A673 (cell line): ENCODE results near the gene PBRM1. TPM values are rescaled to one million over a fixed set of nuclear protein-coding genes. Genes with fewer than 3 reads are reported as not detected.

Source experiments
- BruUV-seq: library from RNA; stranded (reverse); fragments of 400-500 nt; replicated peaks from 2 replicates; lab custom pipeline; 2021; lab: Mats Ljungman, UMichigan
- CTCF ChIA-PET: fragments of 300-600 bp; sonication (Branson Sonifier 250); formaldehyde crosslinking; loops from one replicate; lab custom pipeline; 2022; ENCODE audit warnings: antibody characterized with exemption; lab: Charles Lee
- POLR2A ChIA-PET: fragments of 300-600 bp; sonication (Branson Sonifier 250); formaldehyde crosslinking; loops from one replicate; lab custom pipeline; 2022; ENCODE audit warnings: antibody characterized with exemption; ENCODE audit not compliant: low non-redundant PET; lab: Charles Lee
- DNase-seq: peaks from one replicate; pipeline ENCODE4 v3.0.0-alpha.2; 2015; ENCODE audit warnings: low spot score
- H3K27ac ChIP-seq: fragments of 200-600 bp; sonication (generic); 2 replicates; pipeline ENCODE4 v1.5.1; 2016; ENCODE audit warnings: mixed run types, low read depth, mild to moderate bottlenecking, mixed read lengths, antibody characterized with exemption, low read length; ENCODE audit not compliant: poor library complexity, severe bottlenecking
- H3K27me3 ChIP-seq: fragments of 200-600 bp; sonication (generic); replicated peaks from 2 replicates; pipeline ENCODE4 v1.6.1; 2017; ENCODE audit warnings: mixed run types, low read depth, mild to moderate bottlenecking, mixed read lengths, antibody characterized with exemption, low read length; ENCODE audit not compliant: insufficient read depth, poor library complexity
- H3K36me3 ChIP-seq: fragments of 200-600 bp; sonication (generic); 2 replicates; pipeline ENCODE4 v1.6.1; 2016; ENCODE audit warnings: mixed run types, mild to moderate bottlenecking, mixed read lengths, antibody characterized with exemption, low read length; ENCODE audit not compliant: insufficient read depth, poor library complexity, severe bottlenecking
- H3K4me1 ChIP-seq: fragments of 200-600 bp; sonication (generic); 2 replicates; pipeline ENCODE4 v1.6.1; 2017; ENCODE audit warnings: mixed run types, mild to moderate bottlenecking, mixed read lengths, antibody characterized with exemption, low read length; ENCODE audit not compliant: insufficient read depth, poor library complexity, severe bottlenecking
- H3K4me3 ChIP-seq: fragments of 200-600 bp; sonication (generic); 2 replicates; pipeline ENCODE4 v1.5.1; 2016; ENCODE audit warnings: low read depth, mixed run types, mild to moderate bottlenecking, mixed read lengths, low read length; ENCODE audit not compliant: poor library complexity, severe bottlenecking
- H3K9me3 ChIP-seq: fragments of 200-600 bp; sonication (generic); 2 replicates; pipeline ENCODE4 v1.6.1; 2016; ENCODE audit warnings: mixed run types, low read depth, mild to moderate bottlenecking, mixed read lengths, antibody characterized with exemption, low read length; ENCODE audit not compliant: poor library complexity, severe bottlenecking
- EZH2 ChIP-seq: fragments of 200-600 bp; sonication (generic); IDR thresholded peaks from 2 replicates; pipeline ENCODE4 v1.6.1; 2017; ENCODE audit warnings: borderline replicate concordance, low read depth, mild to moderate bottlenecking, mixed read lengths, antibody characterized with exemption, low read length; ENCODE audit not compliant: poor library complexity, severe bottlenecking
- intact Hi-C: fragments of 100-400 bp; cut with micrococcal nuclease; formaldehyde crosslinking; loops from one replicate; pipeline ENCODE4 v1.10.0; 2022; ENCODE audit not compliant: unreplicated experiment
- total RNA-seq: library from RNA; stranded (reverse); gene quantifications from 2 replicates; pipeline ENCODE4 v1.2.3, GENCODE V29; 2021
- TF ChIP-seq, protein P1 (sequence below): fragments of 300-800, 200-600 bp; sonication (generic); conservative IDR thresholded peaks from 2 replicates; pipeline ENCODE4 v1.5.1; 2017; ENCODE audit warnings: low read depth, mild to moderate bottlenecking, antibody characterized with exemption, low read length, moderate library complexity, mixed read lengths

Gene PBRM1
- total RNA-seq, 1 experiment from 2014 or later = 65.0 TPM

DNA sequence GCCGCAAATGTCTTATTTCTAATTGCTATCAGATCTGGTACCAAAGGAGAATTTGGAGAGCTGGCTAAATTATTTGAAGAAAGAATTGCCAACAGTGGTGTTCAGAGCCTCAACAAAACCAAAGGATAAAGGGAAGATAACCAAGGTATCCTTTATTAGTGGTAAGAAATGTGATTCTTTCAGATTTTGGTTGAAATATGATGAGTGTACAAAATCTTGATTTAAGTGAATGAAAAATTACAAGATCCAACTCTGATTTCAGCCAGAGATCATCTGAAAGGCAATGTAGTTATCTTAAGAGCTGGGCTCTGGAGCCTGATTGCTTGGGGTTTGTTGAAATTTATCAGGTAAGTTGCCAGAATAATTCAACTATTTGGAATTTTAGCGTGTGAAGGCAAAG is 4.8 kb upstream of the PBRM1 start:
- no peaks in the 10 kb centered on the region for H3K9me3 ChIP-seq
- H3K27ac ChIP-seq = no peak overlapping the region
- H3K36me3 ChIP-seq = peaks cover 88% of the 10 kb centered on the region
- intact Hi-C loops = no loop called here
- BruUV-seq = no TSS peak
- H3K4me1 ChIP-seq = peaks cover 12% of the 10 kb centered on the region
- H3K27me3 ChIP-seq = no peaks in the 10 kb centered on the region
- DNase-seq = no peak
- CTCF ChIA-PET = no interaction called here
- POLR2A ChIA-PET = no interaction called here
- TF ChIP-seq EZH2 = no peak
- no peak overlapping the region for H3K4me3 ChIP-seq

DNA sequence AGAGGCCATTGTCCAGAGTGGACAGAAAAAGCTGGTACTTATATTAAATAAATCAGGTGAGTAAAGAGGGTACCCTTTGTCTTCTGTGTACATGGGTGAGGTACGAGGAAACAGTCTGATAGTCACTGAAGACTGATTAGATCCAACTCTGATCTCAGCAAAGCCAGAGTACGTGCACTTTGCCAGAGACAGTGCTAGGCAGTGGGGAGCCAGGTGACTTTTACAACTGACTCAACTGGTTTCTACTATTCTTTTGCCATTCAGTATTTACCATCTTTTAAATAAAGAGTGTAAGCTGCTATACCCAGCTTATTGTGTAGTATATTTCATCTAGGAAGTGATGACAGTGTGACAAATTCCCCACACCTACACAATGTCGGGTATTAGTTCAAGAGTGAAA is 3.4 kb upstream of the PBRM1 start:
- Histone ChIP-seq H3K9me3 (no peaks in the 10 kb centered on the region), H3K4me3 (no peak overlapping the region), H3K27ac (no peak overlapping the region), H3K36me3 (peaks cover 74% of the 10 kb centered on the region), H3K4me1 (peaks cover 12% of the 10 kb centered on the region), H3K27me3 (no peaks in the 10 kb centered on the region)
- no peak for DNase-seq
- intact Hi-C loops = no loop called here
- ChIA-PET POLR2A (interaction anchor here (0.6 kb wide), 1 partner anchor 429 kb away, joined by 3 read pairs; no protein-coding TSS in a partner anchor), CTCF (no interaction called here)
- BruUV-seq = no TSS peak
- TF ChIP-seq, protein P1, sequence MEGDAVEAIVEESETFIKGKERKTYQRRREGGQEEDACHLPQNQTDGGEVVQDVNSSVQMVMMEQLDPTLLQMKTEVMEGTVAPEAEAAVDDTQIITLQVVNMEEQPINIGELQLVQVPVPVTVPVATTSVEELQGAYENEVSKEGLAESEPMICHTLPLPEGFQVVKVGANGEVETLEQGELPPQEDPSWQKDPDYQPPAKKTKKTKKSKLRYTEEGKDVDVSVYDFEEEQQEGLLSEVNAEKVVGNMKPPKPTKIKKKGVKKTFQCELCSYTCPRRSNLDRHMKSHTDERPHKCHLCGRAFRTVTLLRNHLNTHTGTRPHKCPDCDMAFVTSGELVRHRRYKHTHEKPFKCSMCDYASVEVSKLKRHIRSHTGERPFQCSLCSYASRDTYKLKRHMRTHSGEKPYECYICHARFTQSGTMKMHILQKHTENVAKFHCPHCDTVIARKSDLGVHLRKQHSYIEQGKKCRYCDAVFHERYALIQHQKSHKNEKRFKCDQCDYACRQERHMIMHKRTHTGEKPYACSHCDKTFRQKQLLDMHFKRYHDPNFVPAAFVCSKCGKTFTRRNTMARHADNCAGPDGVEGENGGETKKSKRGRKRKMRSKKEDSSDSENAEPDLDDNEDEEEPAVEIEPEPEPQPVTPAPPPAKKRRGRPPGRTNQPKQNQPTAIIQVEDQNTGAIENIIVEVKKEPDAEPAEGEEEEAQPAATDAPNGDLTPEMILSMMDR = no peak
- no peak for TF ChIP-seq EZH2

DNA sequence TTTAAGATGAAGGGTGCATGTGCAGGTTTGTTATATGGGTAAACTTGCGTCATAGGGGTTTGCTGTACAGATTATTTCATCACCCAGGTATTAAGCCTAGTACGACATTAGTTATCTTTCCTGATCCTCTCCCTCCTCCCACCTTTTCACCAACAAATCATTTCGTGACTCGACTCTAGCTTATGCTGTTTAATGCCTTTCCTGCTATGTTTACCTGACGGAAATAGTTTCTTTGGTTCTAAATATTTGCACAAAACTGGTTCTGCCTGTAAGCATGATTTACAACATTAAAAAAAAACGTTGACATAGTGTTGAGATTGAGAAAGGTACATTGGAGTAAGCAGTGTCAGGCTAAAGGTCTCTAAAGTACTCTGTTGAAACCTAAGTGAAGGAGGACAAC is 2.6 kb upstream of the PBRM1 start:
- Histone ChIP-seq H3K9me3 (no peaks in the 10 kb centered on the region), H3K27ac (no peak overlapping the region), H3K4me3 (no peak overlapping the region), H3K36me3 (peaks cover 66% of the 10 kb centered on the region), H3K4me1 (peaks cover 12% of the 10 kb centered on the region), H3K27me3 (no peaks in the 10 kb centered on the region)
- BruUV-seq = no TSS peak
- ChIA-PET POLR2A (no interaction called here), CTCF (no interaction called here)
- intact Hi-C loops = no loop called here
- no peak for DNase-seq
- TF ChIP-seq EZH2 = no peak
- TF ChIP-seq, protein P1 = no peak

DNA sequence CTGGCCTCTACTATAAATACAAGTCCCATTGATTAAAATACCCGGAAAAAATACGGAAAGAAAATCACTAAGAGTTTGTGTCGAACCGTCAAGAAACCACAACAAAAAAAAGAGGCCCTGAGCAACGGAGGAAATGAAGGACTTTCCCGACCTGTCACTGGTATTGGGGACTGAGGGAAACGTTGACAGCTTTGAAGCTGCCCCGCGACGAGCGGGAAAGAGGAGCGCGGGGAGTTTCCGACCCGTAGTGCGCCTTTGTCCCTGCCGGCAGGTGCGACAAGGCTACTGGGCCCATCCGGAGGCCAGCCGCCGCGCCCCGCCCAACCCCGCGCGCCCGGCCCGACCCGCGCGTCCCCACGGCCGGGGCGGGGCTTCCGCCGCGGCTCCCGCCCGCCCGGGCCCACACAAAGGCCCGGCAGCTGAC is 416 bp downstream of the PBRM1 start:
- peaks cover 19% of the 10 kb centered on the region for H3K4me1 ChIP-seq
- H3K9me3 ChIP-seq = no peaks in the 10 kb centered on the region
- peak overlapping the region; percentile 85 for H3K4me3 ChIP-seq
- H3K36me3 ChIP-seq = peaks cover 40% of the 10 kb centered on the region
- intact Hi-C loops = no loop called here
- no peak for TF ChIP-seq EZH2
- TF ChIP-seq, protein P1 = no peak
- no peaks in the 10 kb centered on the region for H3K27me3 ChIP-seq
- ChIA-PET POLR2A (no interaction called here), CTCF (no interaction called here)
- DNase-seq = peak; percentile 64
- peak overlapping the region; percentile 88 for H3K27ac ChIP-seq
- BruUV-seq = no TSS peak
